ENCODE results near the gene B3GAT2. TPM values are rescaled to one million over a fixed set of nuclear protein-coding genes. Genes with fewer than 3 reads are reported as not detected.

B3GAT2 gene
- total RNA-seq, 1 donor from 2014 or later: not detected

DNA sequence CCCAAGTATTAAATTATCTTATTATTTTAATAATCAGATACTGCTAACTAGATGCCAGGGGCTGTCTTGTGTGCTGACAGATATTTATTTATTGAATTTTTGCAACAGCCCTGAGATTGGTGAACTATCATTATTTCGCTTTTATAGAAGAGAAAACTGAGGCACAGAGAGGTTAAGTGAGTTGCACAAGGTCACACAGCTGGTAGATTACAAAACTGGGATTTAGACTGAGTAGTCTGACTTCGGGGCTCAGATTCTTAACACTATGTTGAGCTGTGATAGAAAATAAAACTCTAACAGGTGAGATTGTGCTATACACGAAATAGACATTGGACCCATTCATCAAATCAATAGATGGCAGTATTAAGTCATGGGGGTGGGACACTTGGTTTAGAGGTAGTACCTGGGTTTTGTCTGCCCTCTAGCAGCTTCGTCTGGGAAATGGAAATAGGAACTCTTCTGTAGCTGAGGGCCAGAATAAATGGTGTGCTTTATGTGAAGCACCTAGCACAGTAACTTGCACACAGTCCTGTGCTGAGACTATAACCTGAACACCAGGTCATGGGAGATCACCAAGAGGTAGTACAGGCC is 113.4 kb downstream of the B3GAT2 start:
- no peak for DNase-seq (ENCODE audit: low read depth in 2 of 2)

DNA sequence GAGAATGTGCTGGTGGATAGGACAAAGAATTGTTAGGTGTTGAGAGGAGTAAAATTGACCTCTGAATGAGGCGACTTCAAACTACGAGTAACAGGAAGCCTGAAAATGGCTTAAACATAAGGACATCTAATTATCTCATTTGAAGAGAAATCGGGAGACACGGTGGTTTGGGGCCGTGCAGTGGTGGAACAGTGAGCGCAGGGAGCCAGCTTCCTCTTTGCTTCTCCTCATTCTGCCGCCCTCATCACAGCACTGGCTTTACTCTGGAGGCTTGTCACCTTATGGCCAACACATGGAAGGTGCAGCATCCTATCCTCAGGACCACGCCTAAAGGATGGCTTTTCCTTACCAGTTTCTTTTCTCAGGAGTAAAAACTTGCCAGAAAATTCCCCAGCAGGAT is 114.3 kb downstream of the B3GAT2 start:
- no peak for DNase-seq (ENCODE audit: low read depth in 2 of 2)

DNA sequence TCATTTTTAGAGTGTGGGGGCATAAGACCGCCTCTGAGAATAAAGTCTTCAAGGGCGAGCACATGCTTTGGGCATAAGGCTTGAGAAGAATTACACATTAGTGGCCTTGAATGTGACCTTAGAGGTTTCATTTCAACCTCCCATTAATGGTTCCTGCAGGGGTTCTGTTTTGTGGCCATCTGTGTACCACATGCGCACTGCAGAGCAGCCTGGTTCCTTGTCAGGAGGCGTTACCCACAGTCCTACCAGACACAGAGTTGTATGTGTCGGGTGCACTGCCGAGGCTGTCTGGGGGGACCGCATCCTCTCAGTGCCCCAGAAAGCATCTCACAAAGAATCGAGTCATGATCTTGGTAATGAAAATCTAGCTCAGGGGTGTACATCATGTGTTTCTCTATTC is 115.7 kb downstream of the B3GAT2 start:
- no peak for DNase-seq (ENCODE audit: low read depth in 2 of 2)

DNA sequence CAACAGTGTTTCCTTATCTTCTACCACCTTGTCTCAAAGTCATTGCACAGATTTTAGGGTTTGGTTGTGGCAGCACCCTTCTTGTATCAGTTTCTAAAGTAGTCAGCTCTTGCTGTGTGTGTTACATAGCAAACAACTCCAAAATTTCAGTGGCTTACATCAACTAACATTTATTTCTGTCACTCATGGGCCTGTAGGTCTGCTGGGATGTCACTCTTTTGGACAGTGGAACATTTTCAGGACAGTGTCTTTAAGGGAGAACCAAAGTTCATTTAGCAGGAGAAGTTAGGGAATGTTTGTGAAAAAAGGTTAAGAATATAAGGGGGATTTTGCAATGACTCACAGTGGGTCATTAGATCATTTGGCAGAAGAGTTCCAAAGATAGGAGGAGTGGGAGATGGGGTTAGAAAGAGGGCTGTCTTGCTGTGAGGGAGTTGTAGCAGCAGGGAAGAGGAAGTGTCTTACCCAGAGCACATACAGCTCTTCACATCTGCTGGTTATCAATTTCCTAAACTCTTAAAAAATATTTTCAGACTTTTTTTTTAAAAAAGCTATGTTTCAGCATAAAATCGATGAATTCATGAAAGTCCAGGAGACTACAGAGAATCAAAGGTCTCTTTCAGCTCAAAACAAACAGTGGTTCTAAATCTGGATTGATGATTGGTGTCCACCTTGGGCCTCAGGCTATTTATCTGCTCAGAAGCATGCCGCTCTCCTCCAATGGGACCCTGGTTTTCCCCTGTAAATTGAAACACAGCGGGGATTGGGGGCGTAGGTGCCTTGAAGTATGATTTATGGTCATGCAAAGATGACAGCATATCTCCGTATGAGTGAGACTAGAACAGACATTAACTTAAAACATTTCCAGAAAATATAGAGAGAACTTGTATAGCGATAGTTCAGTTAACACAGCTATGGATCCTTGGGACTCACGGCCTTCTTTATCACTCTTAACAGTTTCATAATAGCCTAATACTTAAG is 117.3 kb downstream of the B3GAT2 start:
- no peak for DNase-seq (ENCODE audit: low read depth in 2 of 2)

DNA sequence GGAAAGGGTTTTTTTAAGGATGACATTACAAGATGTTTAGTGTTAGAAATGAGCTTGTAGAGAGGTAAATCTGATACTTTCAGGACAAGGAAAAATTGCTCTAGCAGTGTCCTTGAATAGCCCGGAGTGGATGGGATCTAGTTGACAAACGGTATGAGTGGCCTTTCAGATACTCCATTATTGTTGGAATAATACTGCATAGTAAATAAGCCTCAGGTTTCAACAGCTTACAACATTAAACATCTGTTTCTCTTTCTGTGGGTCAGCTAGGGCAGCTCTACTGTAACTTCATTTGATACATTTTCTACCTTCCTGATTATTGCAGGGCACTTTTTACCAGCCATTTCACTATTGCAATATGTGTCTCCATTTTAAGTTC is 118.0 kb downstream of the B3GAT2 start:
- no peak for DNase-seq (ENCODE audit: low read depth in 2 of 2)

DNA sequence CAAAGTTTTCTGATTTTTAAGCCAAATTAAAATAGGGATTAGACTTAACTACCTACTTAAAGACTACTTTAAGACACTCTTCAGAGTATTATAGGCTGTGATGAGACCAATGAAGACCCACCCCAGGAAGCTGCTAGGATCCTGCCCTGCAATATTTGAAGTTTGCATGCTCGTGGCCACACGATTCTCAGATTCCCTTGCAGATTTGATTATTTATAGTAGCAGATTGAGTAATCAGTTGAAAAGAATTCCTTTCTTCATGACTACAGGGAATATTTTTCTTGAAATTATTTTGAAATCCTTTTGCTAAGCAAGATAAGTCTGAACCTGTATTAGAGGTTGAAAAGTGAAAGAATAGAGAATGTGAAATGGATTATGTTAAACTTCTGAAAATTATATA is 122.3 kb downstream of the B3GAT2 start:
- no peak for DNase-seq (ENCODE audit: low read depth in 2 of 2)

DNA sequence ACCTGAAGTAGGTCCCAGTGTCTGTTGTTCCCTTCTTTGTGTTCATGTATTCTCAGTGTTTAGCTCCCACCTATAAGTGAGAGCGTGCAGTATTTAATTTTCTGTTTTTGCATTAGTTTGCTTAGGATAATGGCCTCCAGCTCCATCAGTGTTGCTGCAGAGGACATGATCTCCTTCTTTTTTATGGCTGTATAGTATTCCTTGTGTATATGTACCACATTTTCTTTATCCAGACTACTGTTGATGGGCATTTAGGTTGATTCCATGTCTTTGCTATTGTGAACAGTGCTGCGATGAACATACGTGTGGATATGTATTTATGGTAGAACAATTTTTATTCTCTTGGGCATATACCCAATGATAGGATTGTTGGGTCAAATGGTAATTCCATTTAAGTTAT is 125.4 kb downstream of the B3GAT2 start:
- DNase-seq (ENCODE audit: low read depth in 2 of 2): no peak

DNA sequence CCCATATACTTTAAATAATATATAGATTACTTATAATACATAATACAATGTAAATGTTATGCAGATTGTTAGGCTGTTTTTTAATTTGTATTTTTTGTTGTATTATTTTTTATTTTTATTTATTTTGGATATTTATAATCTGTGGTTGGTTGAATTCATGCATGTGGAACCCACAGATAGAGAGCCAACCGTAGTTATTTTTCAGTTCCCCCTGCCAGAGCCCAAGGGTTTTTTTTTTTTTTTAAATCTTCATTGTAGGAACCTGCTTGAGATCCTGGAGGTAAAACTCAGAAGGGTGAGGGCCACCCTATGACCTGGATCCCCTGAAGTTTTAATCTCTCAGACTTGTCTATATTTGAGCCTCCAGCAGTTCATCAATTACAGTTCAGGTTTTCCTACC is 133.2 kb downstream of the B3GAT2 start:
- no peak for DNase-seq (ENCODE audit: low read depth in 2 of 2)

DNA sequence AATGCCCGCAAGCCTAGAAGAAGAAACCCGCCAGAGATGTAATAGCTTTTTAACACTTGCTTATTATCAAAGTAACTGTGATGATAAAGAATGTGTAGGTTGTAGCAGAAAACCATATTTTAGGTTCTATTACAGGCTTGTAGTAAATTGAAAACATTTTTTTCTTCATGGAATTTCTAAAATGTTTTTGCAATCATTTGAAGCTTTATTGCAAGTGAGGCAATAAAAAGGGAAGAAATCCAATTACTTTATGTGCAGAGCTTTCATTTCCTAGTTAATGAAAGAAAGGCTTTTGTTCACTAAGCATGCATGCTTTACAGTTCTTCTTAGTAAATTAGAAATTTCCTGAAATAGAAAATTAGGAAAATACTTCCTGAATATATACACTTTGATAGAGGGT is 135.1 kb downstream of the B3GAT2 start:
- no peak for DNase-seq (ENCODE audit: low read depth in 2 of 2)

DNA sequence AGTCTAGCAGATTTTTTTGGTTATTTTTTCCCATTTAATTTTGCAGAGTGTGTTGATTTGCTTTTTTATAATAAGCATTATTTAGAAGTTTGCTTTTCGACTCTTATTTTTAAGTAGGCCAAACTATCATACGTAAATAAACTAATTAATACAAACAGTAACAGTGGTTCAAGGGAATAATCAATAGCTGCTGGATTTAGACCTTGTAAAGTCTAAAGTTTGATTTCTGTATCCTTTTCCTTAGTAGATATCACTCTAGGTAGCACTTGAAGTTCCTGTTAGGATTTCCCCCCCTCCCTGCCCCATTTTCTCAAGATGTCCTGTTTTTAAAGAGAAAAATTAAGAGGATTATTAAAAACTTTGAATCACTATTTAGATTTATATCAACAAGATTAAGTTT is 136.1 kb downstream of the B3GAT2 start:
- no peak for DNase-seq (ENCODE audit: low read depth in 2 of 2)

DNA sequence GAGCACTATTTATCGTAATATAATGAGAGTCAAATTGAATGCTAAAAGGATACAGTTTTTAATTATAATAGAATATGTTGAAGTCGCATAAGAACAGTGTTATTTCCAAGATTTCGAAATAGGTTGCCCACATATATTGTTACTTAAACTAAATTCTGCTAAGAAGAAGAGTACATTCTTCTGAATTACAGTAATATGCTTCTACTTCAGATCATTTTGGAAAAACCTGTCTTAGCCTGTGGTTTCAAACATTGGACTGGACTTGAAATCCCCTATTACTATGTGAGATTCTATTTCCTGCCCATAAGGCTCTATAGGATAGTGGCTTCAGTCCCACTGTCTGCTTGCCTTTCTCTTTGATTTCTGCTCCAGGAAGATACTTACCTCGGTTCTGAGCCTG is 137.2 kb downstream of the B3GAT2 start:
- no peak for DNase-seq (ENCODE audit: low read depth in 2 of 2)

DNA sequence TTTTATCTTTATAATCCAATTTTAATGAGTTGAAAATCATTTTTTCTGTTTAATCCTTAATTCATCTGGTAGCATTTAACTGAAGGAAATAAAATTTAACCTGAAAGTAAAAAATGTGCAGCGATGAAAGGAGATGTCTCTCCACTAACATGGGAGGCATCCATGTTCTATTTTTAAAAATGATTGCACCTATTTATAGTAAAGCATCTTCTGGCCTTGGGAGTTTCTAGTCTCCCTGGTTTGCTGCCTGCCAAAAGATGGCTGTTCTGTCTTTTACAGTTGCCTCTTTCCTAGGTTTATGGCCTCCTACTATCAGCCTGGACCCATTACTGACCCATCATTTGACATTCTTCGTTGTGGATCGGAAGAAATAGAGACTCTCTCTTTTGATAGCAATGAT is 143.0 kb downstream of the B3GAT2 start:
- DNase-seq (ENCODE audit: low read depth in 2 of 2): no peak

DNA sequence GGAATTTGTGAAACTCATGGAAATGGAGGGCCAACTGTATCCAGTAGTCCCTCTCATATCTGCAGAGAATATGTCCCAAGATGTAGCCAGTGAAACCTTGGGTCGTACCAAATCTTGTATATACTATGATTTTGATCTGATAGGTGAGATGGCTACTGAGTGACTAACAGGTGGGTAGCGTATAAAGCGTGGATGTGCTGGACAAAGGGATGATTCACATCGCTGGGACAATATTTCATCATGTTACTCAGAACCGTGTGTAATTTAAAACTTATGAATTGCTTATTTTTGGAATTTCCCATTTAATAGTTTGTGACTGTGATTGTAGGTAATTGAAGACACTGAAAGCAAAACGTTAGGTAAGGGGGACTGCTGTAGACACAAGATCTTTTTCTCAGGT is 145.1 kb downstream of the B3GAT2 start:
- DNase-seq (ENCODE audit: low read depth in 2 of 2): no peak

All from lung microvascular endothelial cell (primary cell).